Measurements from ENCODE around the gene CCDC179. TPM values are rescaled to one million over a fixed set of nuclear protein-coding genes. Genes with fewer than 3 reads are reported as not detected.

The CCDC179 gene
- total and polyA plus RNA-seq, 2 donors from 2014 or later: not detected

- H3K9ac ChIP-seq (ENCODE audit: low read length in 3 of 3): no peak overlapping the region
- no peak for DNase-seq
- no peak for FAIRE-seq
- TF ChIP-seq CTCF (IDR thresholded peaks at IDR 0.05; ENCODE audit: borderline replicate concordance, extremely low read depth, insufficient read depth): no peak
- H3K27me3 ChIP-seq (ENCODE audit: control insufficient read depth, insufficient read depth, low read length): no peaks in the 10 kb centered on the region
- no peak overlapping the region for H3K27ac ChIP-seq (ENCODE audit: low read depth in 2 of 2, low read length in 2 of 2)
- peak overlapping the region in 1 of 3 donors; percentile 69 for H3K4me3 ChIP-seq (ENCODE audit: low read length in 3 of 3)
- peaks cover 0 to 9% (median 9%) of the 10 kb centered on the region in 3 donors for H3K36me3 ChIP-seq (ENCODE audit: control insufficient read depth in 2 of 3, insufficient read depth in 3 of 3, low read length in 3 of 3)
- H3K4me1 ChIP-seq (ENCODE audit: control insufficient read depth in 2 of 3, insufficient read depth in 2 of 3, low read depth in 1 of 3, low read length in 3 of 3): peaks cover 0 to 6% (median 5%) of the 10 kb centered on the region in 3 donors
- intact Hi-C loops (cut with DNase I): no loop called here
- no peaks in the 10 kb centered on the region for H3K9me3 ChIP-seq (ENCODE audit: control insufficient read depth in 2 of 3, insufficient read depth in 1 of 3, low read length in 3 of 3)
These were observed 31.9 kb downstream of the CCDC179 start for GRCh38 chr11:22828373-22828772.

- Histone ChIP-seq H3K4me3 (ENCODE audit: low read length in 3 of 3) (no peak overlapping the region), H3K9me3 (ENCODE audit: control insufficient read depth in 2 of 3, insufficient read depth in 1 of 3, low read length in 3 of 3) (no peaks in the 10 kb centered on the region), H3K36me3 (ENCODE audit: control insufficient read depth in 2 of 3, insufficient read depth in 3 of 3, low read length in 3 of 3) (peaks cover 0 to 11% (median 9%) of the 10 kb centered on the region in 3 donors), H3K9ac (ENCODE audit: low read length in 3 of 3) (no peak overlapping the region), H3K27ac (ENCODE audit: low read depth in 2 of 2, low read length in 2 of 2) (no peak overlapping the region), H3K4me1 (ENCODE audit: control insufficient read depth in 2 of 3, insufficient read depth in 2 of 3, low read depth in 1 of 3, low read length in 3 of 3) (no peaks in the 10 kb centered on the region), H3K27me3 (ENCODE audit: control insufficient read depth, insufficient read depth, low read length) (no peaks in the 10 kb centered on the region)
- TF ChIP-seq CTCF (IDR thresholded peaks at IDR 0.05; ENCODE audit: borderline replicate concordance, extremely low read depth, insufficient read depth): no peak
- FAIRE-seq: no peak
- intact Hi-C loops (cut with DNase I): no loop called here
- no peak for DNase-seq
These were observed 38.1 kb downstream of the CCDC179 start for GRCh38 chr11:22822203-22822602.

- intact Hi-C loops (cut with DNase I): no loop called here
- no peak for DNase-seq
- H3K36me3 ChIP-seq (ENCODE audit: control insufficient read depth in 2 of 3, insufficient read depth in 3 of 3, low read length in 3 of 3): no peaks in the 10 kb centered on the region
- no peak for FAIRE-seq
- no peak for TF ChIP-seq CTCF (IDR thresholded peaks at IDR 0.05; ENCODE audit: borderline replicate concordance, extremely low read depth, insufficient read depth)
- H3K9me3 ChIP-seq (ENCODE audit: control insufficient read depth in 2 of 3, insufficient read depth in 1 of 3, low read length in 3 of 3): no peaks in the 10 kb centered on the region
- H3K4me1 ChIP-seq (ENCODE audit: control insufficient read depth in 2 of 3, insufficient read depth in 2 of 3, low read depth in 1 of 3, low read length in 3 of 3): no peaks in the 10 kb centered on the region
- H3K27ac ChIP-seq (ENCODE audit: low read depth in 2 of 2, low read length in 2 of 2): no peak overlapping the region
- H3K9ac ChIP-seq (ENCODE audit: low read length in 3 of 3): no peak overlapping the region
- no peak overlapping the region for H3K4me3 ChIP-seq (ENCODE audit: low read length in 3 of 3)
- no peaks in the 10 kb centered on the region for H3K27me3 ChIP-seq (ENCODE audit: control insufficient read depth, insufficient read depth, low read length)
These were observed 50.4 kb downstream of the CCDC179 start for GRCh38 chr11:22809893-22810292.

GRCh38 chr11:22808571-22809197 lies 51.6 kb downstream of the CCDC179 start:
- intact Hi-C loops (cut with DNase I): no loop called here
- Histone ChIP-seq H3K4me1 (ENCODE audit: control insufficient read depth in 2 of 3, insufficient read depth in 2 of 3, low read depth in 1 of 3, low read length in 3 of 3) (no peaks in the 10 kb centered on the region), H3K27me3 (ENCODE audit: control insufficient read depth, insufficient read depth, low read length) (no peaks in the 10 kb centered on the region), H3K27ac (ENCODE audit: low read depth in 2 of 2, low read length in 2 of 2) (no peak overlapping the region), H3K9me3 (ENCODE audit: control insufficient read depth in 2 of 3, insufficient read depth in 1 of 3, low read length in 3 of 3) (no peaks in the 10 kb centered on the region), H3K9ac (ENCODE audit: low read length in 3 of 3) (no peak overlapping the region), H3K4me3 (ENCODE audit: low read length in 3 of 3) (no peak overlapping the region), H3K36me3 (ENCODE audit: control insufficient read depth in 2 of 3, insufficient read depth in 3 of 3, low read length in 3 of 3) (no peaks in the 10 kb centered on the region)
- TF ChIP-seq CTCF (IDR thresholded peaks at IDR 0.05; ENCODE audit: borderline replicate concordance, extremely low read depth, insufficient read depth): no peak
- FAIRE-seq: no peak
- peak in 1 of 5 donors; percentile 26 for DNase-seq
